WI38 (cell line): ENCODE data around the gene TMEM229B.

Experiments used
- H3K4me3 ChIP-seq: 2 replicates; pipeline ENCODE4 v1.5.1; 2011; ENCODE audit warnings: low read depth, mild to moderate bottlenecking, control low read depth, low read length
- TF ChIP-seq, protein P1 (sequence below): IDR thresholded peaks from 2 replicates; pipeline ENCODE4 v1.5.1; 2012; ENCODE audit warnings: low read depth, mild to moderate bottlenecking, control low read depth, low read length

Gene TMEM229B

GRCh38 chr14:67486890-67487289 is 1.6 kb downstream of the TMEM229B start:
- TF ChIP-seq, protein P1, sequence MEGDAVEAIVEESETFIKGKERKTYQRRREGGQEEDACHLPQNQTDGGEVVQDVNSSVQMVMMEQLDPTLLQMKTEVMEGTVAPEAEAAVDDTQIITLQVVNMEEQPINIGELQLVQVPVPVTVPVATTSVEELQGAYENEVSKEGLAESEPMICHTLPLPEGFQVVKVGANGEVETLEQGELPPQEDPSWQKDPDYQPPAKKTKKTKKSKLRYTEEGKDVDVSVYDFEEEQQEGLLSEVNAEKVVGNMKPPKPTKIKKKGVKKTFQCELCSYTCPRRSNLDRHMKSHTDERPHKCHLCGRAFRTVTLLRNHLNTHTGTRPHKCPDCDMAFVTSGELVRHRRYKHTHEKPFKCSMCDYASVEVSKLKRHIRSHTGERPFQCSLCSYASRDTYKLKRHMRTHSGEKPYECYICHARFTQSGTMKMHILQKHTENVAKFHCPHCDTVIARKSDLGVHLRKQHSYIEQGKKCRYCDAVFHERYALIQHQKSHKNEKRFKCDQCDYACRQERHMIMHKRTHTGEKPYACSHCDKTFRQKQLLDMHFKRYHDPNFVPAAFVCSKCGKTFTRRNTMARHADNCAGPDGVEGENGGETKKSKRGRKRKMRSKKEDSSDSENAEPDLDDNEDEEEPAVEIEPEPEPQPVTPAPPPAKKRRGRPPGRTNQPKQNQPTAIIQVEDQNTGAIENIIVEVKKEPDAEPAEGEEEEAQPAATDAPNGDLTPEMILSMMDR = no peak

GRCh38 chr14:67485501-67486095 is 2.9 kb downstream of the TMEM229B start:
- no peak overlapping the region for H3K4me3 ChIP-seq
- TF ChIP-seq, protein P1 = no peak

More at GRCh38 chr14:67486890-67487289, 1.6 kb downstream of the TMEM229B start:
- H3K4me3 ChIP-seq = no peak overlapping the region

DNA sequence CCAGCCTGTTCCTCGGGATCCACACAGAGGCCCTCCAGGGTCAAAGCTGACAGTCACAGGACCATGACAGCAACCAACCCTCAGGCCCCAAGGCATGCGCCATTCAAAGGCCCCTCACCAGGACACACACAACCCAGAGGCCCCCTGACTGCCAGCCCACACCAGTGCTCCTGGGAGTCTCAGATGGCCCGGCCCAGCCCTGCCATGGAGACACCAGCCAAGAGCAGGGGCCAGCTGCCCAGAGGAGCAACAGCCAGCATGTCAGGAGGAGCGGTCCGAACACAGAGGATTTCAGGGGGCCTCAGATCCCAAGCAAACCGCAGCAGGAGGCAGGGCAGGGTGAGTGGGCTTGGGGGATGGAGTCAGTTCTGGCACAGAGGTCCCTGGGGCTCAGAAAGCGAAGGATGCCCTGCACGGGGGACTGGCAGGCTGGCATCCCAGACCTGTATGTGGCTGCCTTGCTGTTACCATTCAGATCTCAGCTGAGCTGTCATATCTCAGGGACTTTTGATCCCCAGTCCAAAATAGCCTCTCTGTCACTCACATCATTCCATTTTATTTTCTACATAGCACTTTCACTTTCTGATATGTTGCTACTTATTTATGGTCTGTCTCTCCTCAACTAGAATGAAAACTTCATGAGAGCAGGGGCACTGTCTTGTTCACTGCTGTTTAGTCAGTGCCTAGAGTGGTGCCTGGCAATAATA is 4.8 kb downstream of the TMEM229B start:
- TF ChIP-seq, protein P1 = no peak
- no peak overlapping the region for H3K4me3 ChIP-seq

DNA sequence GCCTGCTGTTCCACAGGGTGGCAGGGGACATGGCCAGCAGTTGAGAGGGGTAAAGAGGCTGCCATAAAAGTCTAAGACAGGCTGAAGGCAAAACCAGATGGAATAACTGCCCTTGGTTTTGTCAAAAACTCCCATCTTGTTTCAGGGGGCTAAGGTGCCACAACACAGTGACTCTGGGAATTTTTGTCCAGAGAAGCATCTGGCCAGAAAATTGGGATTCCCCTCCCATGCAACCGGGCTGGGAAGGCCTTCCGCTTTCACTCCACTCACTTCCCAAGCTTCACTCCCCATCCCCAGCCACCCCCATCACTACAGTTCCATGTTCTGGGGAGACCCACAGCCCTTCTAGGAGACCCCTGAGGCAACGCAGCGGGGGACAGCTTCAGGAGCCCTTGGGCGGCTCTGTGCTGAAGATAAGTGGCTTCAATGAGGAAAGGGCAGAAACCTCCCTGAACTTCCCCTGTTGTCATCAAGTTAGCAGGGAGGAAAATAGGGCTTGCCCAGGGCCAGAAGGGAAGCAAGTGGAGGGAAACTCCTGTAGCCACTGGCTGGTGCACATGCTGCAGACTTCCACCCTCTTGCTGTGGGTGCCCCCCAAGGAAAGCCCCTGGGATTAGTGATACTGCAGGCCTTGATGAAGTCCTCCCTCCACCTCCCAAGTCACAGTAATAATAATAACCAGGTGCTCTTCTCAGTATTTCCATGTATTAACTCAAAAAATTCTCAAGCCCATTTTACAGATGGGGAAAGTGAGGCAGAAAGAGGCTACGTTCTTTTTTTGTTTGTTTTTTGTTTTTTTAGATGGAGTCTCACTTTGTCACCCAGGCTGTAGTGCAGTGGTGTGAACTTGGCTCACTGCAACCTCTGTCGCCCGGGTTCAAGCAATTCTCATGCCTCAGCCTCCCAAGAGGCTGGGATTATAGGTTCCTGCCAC is 6.0 kb downstream of the TMEM229B start:
- no peak overlapping the region for H3K4me3 ChIP-seq
- TF ChIP-seq, protein P1 = no peak

DNA sequence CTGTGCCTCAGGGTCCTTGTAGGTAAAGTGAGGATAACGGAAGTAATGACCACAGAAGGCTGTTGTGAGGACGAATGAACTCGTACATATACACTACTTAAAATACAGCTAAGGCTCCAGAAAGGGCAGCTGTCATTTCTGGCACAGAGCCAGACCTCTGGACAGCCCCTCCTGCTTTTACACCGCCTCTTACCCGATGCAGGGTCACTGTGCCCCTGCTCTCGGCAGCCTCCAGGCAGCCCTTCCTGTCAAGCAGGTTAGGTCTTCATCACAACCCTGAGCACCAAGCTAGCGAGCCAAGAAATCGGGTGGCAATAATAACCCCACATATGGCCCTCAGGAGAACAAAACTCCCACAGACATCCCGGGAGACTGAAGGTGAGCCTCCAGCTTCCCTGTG is 8.5 kb downstream of the TMEM229B start:
- H3K4me3 ChIP-seq = no peak overlapping the region
- TF ChIP-seq, protein P1 = no peak

- TF ChIP-seq, protein P1 = no peak
- H3K4me3 ChIP-seq = no peak overlapping the region
Observed at GRCh38 chr14:67478800-67479084, 9.8 kb downstream of the TMEM229B start.
